COLO829 (cell line): ENCODE results near the gene DLG1.

Experiments
- DNase-seq: peaks from one replicate; pipeline ENCODE4 v3.0.0; 2012; ENCODE audit warnings: low spot score

The DLG1 gene

GRCh38 chr3:197317250-197317963 is 19.0 kb upstream of the DLG1 start:
- DNase-seq, result peak; percentile 66

- no peak for DNase-seq
Measured at GRCh38 chr3:197312431-197312830, 14.0 kb upstream of the DLG1 start.

GRCh38 chr3:197311591-197311990 is 13.2 kb upstream of the DLG1 start:
- no peak for DNase-seq

DNA sequence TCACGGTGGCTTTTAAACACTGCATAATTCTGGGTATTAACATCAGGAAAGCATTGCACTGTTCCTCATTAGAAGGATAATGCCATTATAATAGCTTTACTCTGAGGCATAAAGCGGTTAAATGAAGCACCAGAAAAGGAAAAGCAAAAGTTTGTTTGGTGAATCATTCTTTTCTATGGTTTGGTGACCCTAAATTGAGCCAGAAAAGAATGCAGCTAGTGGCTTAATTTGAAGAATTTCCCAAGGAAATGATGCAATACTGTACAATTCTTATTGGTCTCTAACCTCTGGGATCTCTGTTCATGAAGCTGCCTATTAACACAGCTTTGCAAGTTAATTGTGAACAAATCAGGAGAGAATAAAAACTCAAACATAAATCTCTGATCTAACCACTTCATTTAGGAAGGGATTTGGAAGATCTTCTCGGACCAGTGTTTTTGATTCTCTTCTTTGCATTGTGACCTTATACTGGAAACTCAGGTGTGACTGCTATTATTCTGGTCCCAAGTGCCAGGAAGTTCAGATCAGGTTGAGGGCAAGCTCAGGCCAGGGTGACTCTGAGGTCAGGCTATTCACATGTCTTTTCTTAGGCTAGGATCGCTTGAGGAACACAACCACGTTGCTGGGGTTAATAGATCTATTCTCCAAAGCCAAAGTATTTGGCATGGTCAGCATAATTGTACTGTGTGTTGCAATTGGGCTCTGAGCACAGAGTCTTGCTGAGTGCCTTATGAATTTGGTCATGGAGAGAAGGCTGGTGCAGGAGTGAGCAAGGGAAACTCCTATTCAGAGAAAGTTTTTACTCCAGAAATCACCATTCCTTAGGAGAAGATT is 11.3 kb upstream of the DLG1 start:
- DNase-seq, result peak; percentile 64

DNA sequence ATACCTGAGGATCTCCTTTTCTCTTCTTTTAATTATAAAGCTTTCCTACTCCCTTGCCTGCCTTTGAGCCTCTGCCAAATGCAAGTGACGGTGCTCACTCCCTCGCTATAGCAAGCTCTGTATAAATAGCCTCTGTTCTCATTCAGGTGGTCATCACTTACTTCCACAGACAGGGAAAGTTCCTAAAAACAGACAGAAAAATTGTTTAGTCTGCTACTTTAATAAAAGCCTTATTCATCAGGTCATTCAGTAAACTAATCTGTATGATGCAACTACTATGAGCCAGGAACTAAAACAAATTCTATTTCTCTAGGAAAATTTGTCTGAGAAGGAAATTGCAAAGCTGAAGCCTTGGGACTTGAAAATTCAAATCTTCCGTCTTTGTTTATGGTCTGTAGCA is 10.2 kb upstream of the DLG1 start:
- peak; percentile 69 for DNase-seq

DNA sequence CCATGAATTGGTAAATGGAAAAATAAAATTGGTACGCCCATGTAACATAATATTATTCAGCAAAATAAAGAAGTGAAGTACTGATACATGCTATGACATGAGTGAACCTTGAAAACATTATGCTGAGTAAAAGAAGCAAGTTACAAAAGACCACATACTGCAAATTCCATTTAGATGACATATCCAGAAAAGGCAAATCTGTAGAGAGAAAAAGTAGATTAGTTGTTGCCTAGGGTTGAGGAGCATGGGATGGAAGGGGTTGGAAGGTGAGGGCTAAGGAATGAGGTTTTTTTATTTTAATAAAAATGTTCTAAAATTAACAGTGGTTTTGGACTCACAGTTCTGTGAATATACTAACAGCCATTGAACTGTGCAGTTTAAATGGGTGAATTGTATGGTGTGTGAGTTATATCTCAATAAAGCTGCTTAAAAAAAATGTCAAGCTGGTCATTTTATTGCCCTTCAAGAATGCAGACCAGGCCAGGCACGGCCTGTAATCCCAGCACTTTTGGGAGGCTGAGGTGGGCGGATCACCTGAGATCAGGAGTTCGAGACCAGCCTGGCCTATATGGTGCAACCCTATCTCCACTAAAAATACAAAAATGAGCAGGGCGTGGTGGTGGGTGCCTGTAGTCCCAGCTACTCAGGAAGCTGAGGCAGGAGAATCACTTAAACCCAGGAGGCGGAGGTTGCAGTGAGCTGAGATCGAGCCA is 8.1 kb upstream of the DLG1 start:
- no peak for DNase-seq

- DNase-seq, result no peak
Measured at GRCh38 chr3:197305854-197306253, 7.4 kb upstream of the DLG1 start.

DNA sequence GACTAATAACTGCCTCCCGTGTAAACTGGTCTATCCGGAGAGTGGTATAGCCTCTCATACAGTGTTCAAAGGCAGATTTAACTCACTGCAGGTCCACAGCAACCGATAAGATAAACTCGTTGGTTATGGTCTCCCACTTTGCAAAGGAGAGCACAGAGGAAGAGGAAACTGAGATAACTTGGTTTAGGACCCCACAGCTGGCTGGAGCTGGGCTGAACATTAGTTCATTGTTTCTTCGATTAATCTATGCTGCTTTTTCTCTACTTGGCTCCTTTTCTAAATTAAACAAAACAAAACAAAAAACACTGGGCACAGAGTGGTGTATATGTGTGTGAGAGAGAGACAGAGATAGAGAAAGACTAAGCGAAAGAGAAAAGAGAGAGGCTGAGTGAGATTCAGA is 5.0 kb upstream of the DLG1 start:
- DNase-seq, result no peak

GRCh38 chr3:197302696-197303341 is 4.4 kb upstream of the DLG1 start:
- no peak for DNase-seq

- no peak for DNase-seq
Measured at GRCh38 chr3:197302033-197302432, 3.6 kb upstream of the DLG1 start.

GRCh38 chr3:197300361-197300760 is 1.9 kb upstream of the DLG1 start:
- DNase-seq, result no peak

GRCh38 chr3:197298945-197299854 is 788 bp upstream of the DLG1 start:
- no peak for DNase-seq

- DNase-seq, result peak; percentile 96
Measured at GRCh38 chr3:197297476-197298340, 704 bp downstream of the DLG1 start.

DNA sequence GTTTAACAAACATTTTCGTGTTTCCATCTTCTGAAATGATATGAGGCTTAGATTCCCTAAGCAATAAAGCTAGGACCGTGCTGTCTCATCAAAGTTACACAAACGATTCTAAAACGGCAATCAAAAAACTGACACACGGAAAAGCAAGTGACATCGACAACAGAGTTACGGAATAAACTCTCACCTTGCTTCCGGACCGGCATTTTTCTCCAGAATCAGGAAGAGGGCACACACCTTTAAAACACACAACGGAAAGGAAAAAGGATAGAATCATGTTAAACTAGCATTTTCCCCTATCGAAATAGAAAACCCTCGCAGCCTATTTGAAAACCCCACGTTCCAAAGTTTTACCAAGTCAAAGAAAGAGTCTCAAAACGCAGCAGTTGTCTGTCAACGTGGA is 1.4 kb downstream of the DLG1 start:
- DNase-seq, result no peak

- DNase-seq, result no peak
Measured at GRCh38 chr3:197296545-197296944, 1.9 kb downstream of the DLG1 start.

DNA sequence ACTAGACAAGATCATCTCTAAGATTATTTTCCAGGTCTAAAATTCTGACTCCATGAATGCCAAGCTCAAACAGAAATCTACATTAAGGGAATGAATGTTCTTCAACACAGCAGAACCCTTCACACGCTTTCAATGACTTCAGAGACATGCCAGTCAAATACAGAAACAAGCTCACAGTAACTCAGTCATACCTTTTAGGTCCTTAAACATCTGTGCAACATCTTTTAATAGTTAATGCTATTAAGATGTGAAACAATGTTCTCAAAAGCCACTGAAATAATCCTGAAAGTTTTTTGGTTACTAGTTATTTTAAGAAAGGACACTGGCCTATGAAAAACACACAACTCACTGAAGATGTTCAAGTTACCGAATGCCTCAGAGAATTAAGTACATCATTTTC is 2.5 kb downstream of the DLG1 start:
- DNase-seq, result no peak

DNA sequence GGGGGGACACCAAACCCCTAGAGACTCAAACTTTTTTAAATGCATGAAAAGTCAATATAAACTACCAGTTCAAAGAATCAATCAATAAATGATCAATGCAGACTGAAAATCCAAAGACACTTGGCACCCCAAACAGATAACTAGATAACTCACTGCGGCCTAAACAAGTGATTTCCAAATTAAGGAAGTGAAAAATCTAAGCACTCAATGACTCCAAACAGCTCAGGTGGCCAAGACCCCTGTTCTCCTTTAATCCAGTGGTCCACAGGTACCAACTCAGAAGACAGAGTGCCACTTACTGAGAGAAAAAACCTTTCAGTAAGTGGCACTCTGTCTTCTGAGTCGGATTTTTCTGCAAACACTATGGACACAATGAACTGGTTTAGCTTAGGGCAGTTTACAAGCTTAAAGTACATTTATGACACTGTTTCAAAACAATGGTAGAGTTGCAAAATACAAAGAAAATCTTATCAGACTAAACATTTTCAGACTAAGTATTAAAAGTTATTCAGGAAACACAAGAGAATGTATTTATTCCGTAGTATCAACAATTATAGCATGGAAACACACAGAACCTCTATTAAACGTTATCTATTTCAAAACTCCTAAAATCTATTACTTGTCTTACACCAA is 4.7 kb downstream of the DLG1 start:
- DNase-seq, result no peak

DNA sequence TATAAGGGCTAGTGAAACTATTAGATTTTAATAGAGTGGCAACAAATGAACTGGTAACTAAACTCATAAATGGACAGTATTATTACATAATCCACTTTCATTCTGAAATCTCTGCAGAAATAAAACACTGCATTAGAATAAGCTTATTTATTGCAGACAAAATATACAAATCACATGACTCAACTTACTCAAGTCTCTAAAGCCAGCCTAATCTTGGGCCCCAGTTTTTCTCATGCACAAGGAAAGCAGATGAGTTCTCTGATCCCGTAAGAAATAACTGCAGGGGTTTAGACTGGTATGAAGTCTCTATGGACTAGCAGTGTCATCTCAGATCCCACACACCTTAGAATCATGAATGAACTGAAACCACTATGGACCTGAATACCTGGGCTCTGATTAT is 5.8 kb downstream of the DLG1 start:
- DNase-seq, result no peak

DNA sequence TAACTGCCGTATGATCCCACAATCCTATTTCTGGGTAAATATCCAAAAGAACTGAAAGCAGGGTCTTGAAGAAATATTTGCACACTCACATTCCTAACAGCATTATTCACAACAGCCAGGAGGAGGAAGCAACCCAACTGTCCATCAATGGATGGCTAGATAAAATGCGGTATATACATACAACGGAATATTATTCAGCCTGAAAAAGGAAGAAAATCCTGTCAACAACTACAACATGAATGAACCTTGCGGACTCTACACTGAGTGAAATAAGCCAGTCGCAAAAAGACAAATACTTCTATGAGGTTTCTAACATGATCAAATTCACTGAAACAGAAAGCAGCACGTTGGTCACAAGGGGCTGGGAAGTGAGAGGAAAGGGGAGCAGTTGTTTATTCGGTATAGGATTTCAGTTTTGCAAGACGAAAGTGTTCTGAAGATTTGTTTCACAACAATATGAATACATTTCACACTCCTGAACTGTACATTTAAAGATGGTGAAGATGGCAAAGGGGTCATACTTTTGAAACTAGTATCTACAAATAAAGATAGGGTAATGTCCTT is 6.2 kb downstream of the DLG1 start:
- no peak for DNase-seq

GRCh38 chr3:197289726-197290125 is 8.7 kb downstream of the DLG1 start:
- no peak for DNase-seq
